Measurements from ENCODE around the gene ABI3BP. TPM values are rescaled to one million over a fixed set of nuclear protein-coding genes. Genes with fewer than 3 reads are reported as not detected.

The ABI3BP gene
- total RNA-seq, 5 donors from 2014 or later (not counting 1 experiment from before 2014, with no cell fraction given), result 0.18 to 0.66 (median 0.43) TPM; not detected in 2

DNA sequence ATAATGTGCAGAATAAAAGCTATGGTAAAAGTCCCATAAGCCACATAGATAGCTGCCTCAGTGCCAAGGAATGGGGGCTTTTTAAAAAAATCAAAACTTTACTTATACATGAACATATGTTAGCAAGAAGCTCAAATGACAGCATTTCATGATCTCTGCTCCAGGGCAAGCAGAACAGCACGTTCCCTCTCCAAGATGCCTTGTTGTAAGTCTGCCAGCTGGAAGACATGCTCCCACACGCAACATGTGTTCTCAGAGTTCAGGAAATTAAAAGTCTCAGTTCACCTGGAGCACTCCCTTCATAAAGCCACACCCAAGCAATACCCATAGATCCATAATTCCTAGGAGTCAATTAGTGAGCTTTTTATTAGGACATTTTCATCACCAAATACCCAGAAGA, 52.2 kb downstream of the ABI3BP start:
- Histone ChIP-seq H3K4me1 (ENCODE audit: control insufficient read depth in 1 of 2, extremely low read depth in 1 of 2, insufficient read depth in 2 of 2, low read length in 2 of 2) (no peaks in the 10 kb centered on the region), H3K27me3 (replicated peaks in 1 of 2; ENCODE audit: control insufficient read depth in 2 of 2, extremely low read depth in 1 of 2, insufficient read depth in 2 of 2, low read length in 1 of 2) (no peaks in the 10 kb centered on the region), H3K27ac (ENCODE audit: low read length) (no peak overlapping the region), H3K9me3 (no peaks in the 10 kb centered on the region), H3K4me3 (ENCODE audit: control insufficient read depth in 1 of 2, extremely low read depth in 1 of 2, low read length in 1 of 2) (no peak overlapping the region), H3K36me3 (ENCODE audit: control insufficient read depth in 2 of 2, extremely low read depth in 1 of 2, insufficient read depth in 1 of 2, low read length in 1 of 2) (no peaks in the 10 kb centered on the region)
- Mint-ChIP-seq H3K4me1 (no peaks in the 10 kb centered on the region), H3K27ac (no peak overlapping the region), H3K9me3 (no peaks in the 10 kb centered on the region), H3K4me3 (no peak overlapping the region), H3K36me3 (no peaks in the 10 kb centered on the region), H3K27me3 (peaks cover 6 to 26% of the 10 kb centered on the region in 2 donors)
- WGBS (ENCODE audit: insufficient coverage), result 60% methylated on average over 2 of the region's 2 CpGs
- DNase-seq (no peak), ATAC-seq (replicated peaks in 1 of 4) (no peak)
- CTCF ChIA-PET, result interaction anchor here in 1 of 2 donors (0.6 kb wide), 1 partner anchor 1288 kb away, joined by 3 read pairs; no protein-coding TSS in a partner anchor
- POLR2A ChIA-PET, result no interaction called here

- no peak overlapping the region for H3K27ac Mint-ChIP-seq
- ChIA-PET CTCF (no interaction called here), POLR2A (no interaction called here)
These were observed 56.3 kb downstream of the ABI3BP start for GRCh38 chr3:100936931-100937330.

GRCh38 chr3:100932491-100932890, 60.7 kb downstream of the ABI3BP start:
- no peaks in the 10 kb centered on the region for H3K36me3 Mint-ChIP-seq
- Histone ChIP-seq H3K4me3 (ENCODE audit: control insufficient read depth in 1 of 2, extremely low read depth in 1 of 2, low read length in 1 of 2) (no peak overlapping the region), H3K4me1 (ENCODE audit: control insufficient read depth in 1 of 2, extremely low read depth in 1 of 2, insufficient read depth in 2 of 2, low read length in 2 of 2) (no peaks in the 10 kb centered on the region), H3K27ac (ENCODE audit: low read length) (no peak overlapping the region), H3K36me3 (ENCODE audit: control insufficient read depth in 2 of 2, extremely low read depth in 1 of 2, insufficient read depth in 1 of 2, low read length in 1 of 2) (no peaks in the 10 kb centered on the region), H3K27me3 (replicated peaks in 1 of 2; ENCODE audit: control insufficient read depth in 2 of 2, extremely low read depth in 1 of 2, insufficient read depth in 2 of 2, low read length in 1 of 2) (no peaks in the 10 kb centered on the region), H3K9me3 (no peaks in the 10 kb centered on the region)
- DNase-seq (no peak), ATAC-seq (replicated peaks in 1 of 4) (no peak)
- no CpG with 5 or more reads among the region's 4 CpGs for WGBS (ENCODE audit: insufficient coverage)
- ChIA-PET POLR2A (no interaction called here), CTCF (no interaction called here)
- H3K9me3 Mint-ChIP-seq, result peaks cover 0 to 3% (median 0%) of the 10 kb centered on the region in 3 donors
- H3K27ac Mint-ChIP-seq, result no peak overlapping the region
- no peaks in the 10 kb centered on the region for H3K4me1 Mint-ChIP-seq
- no peak overlapping the region for H3K4me3 Mint-ChIP-seq
- peaks cover 4 to 6% of the 10 kb centered on the region in 2 donors for H3K27me3 Mint-ChIP-seq

More at GRCh38 chr3:100936931-100937330, 56.3 kb downstream of the ABI3BP start:
- H3K27me3 Mint-ChIP-seq, result peaks cover 3 to 17% of the 10 kb centered on the region in 2 donors
- no peak overlapping the region for H3K4me3 Mint-ChIP-seq
- ATAC-seq (replicated peaks in 1 of 4) (no peak), DNase-seq (no peak)
- no peaks in the 10 kb centered on the region for H3K9me3 ChIP-seq
- H3K9me3 Mint-ChIP-seq, result peaks cover 0 to 3% (median 0%) of the 10 kb centered on the region in 3 donors
- no peak overlapping the region for H3K27ac ChIP-seq (ENCODE audit: low read length)
- no CpG with 5 or more reads among the region's 1 CpG for WGBS (ENCODE audit: insufficient coverage)
- no peak overlapping the region for H3K4me3 ChIP-seq (ENCODE audit: control insufficient read depth in 1 of 2, extremely low read depth in 1 of 2, low read length in 1 of 2)
- H3K27me3 ChIP-seq (replicated peaks in 1 of 2; ENCODE audit: control insufficient read depth in 2 of 2, extremely low read depth in 1 of 2, insufficient read depth in 2 of 2, low read length in 1 of 2), result no peaks in the 10 kb centered on the region
- H3K36me3 Mint-ChIP-seq, result no peaks in the 10 kb centered on the region
- H3K4me1 Mint-ChIP-seq, result no peaks in the 10 kb centered on the region
- no peaks in the 10 kb centered on the region for H3K36me3 ChIP-seq (ENCODE audit: control insufficient read depth in 2 of 2, extremely low read depth in 1 of 2, insufficient read depth in 1 of 2, low read length in 1 of 2)
- no peaks in the 10 kb centered on the region for H3K4me1 ChIP-seq (ENCODE audit: control insufficient read depth in 1 of 2, extremely low read depth in 1 of 2, insufficient read depth in 2 of 2, low read length in 2 of 2)

DNA sequence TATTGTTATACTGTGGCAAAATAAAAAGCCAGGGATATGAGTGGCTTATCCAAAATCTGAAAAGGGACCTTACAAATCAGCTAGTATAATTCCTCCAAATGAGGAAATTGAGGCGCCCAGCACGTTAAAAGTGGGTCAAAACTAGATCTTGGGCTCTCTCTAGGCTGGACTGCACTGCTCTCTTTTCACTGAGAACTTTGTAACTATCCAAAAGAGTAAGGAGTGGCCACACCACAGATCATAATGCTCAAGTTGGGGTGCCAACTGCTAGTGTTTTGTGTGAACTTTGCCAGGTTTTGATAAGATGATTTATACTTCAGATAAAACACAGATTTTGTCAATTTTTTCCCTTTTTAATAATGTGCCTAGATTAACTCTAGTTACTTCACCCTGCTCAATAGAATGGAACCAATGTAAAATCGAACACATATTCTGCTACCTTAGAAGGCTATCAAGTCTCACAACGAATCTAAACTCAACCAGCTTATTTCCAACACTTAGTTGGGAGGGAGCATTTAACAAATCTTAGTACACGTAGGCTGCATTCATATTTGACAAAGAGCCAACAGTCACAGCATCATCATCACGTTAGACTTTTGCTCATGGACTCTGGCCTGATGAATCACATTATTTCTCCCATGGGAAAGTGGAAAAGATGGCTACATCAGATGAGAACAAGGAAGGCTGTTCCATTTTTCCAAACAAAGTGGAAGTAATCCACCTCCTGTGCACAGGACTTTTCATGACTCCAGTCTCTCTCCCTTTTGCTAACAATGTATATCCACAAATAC, 64.4 kb downstream of the ABI3BP start:
- Mint-ChIP-seq H3K27ac (no peak overlapping the region), H3K4me3 (no peak overlapping the region), H3K4me1 (no peaks in the 10 kb centered on the region), H3K9me3 (no peaks in the 10 kb centered on the region), H3K27me3 (peaks cover 2 to 5% of the 10 kb centered on the region in 2 donors), H3K36me3 (no peaks in the 10 kb centered on the region)
- H3K36me3 ChIP-seq (ENCODE audit: control insufficient read depth in 2 of 2, extremely low read depth in 1 of 2, insufficient read depth in 1 of 2, low read length in 1 of 2), result no peaks in the 10 kb centered on the region
- H3K27ac ChIP-seq (ENCODE audit: low read length), result no peak overlapping the region
- ChIA-PET CTCF (no interaction called here), POLR2A (no interaction called here)
- DNase-seq (no peak), ATAC-seq (replicated peaks in 1 of 4) (no peak)
- no peaks in the 10 kb centered on the region for H3K4me1 ChIP-seq (ENCODE audit: control insufficient read depth in 1 of 2, extremely low read depth in 1 of 2, insufficient read depth in 2 of 2, low read length in 2 of 2)
- no peak overlapping the region for H3K4me3 ChIP-seq (ENCODE audit: control insufficient read depth in 1 of 2, extremely low read depth in 1 of 2, low read length in 1 of 2)
- H3K9me3 ChIP-seq, result no peaks in the 10 kb centered on the region
- H3K27me3 ChIP-seq (replicated peaks in 1 of 2; ENCODE audit: control insufficient read depth in 2 of 2, extremely low read depth in 1 of 2, insufficient read depth in 2 of 2, low read length in 1 of 2), result no peaks in the 10 kb centered on the region
- 90% methylated on average over 2 of the region's 6 CpGs for WGBS (ENCODE audit: insufficient coverage)

DNA sequence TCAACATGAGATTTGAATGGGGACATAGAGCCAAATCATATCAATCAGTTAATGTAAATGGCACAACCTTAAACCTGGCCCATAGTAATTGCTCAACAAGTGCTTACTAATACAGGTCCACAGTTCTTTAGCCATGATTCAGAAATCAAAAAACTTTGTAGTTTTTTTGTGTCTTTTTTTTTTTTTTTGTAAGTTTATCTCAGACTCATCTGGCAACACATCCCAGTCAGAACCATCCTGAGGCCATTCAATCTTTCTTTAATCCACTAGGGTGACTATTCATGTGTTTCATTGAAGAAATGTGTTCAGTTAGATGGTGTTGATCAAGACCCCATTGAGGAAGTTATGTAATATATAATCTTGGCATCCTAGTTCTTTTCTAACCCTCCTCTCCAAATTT, 65.4 kb downstream of the ABI3BP start:
- H3K4me3 Mint-ChIP-seq, result no peak overlapping the region
- Histone ChIP-seq H3K4me3 (ENCODE audit: control insufficient read depth in 1 of 2, extremely low read depth in 1 of 2, low read length in 1 of 2) (no peak overlapping the region), H3K9me3 (no peaks in the 10 kb centered on the region), H3K36me3 (ENCODE audit: control insufficient read depth in 2 of 2, extremely low read depth in 1 of 2, insufficient read depth in 1 of 2, low read length in 1 of 2) (no peaks in the 10 kb centered on the region), H3K27me3 (replicated peaks in 1 of 2; ENCODE audit: control insufficient read depth in 2 of 2, extremely low read depth in 1 of 2, insufficient read depth in 2 of 2, low read length in 1 of 2) (no peaks in the 10 kb centered on the region), H3K4me1 (ENCODE audit: control insufficient read depth in 1 of 2, extremely low read depth in 1 of 2, insufficient read depth in 2 of 2, low read length in 2 of 2) (no peaks in the 10 kb centered on the region), H3K27ac (ENCODE audit: low read length) (no peak overlapping the region)
- DNase-seq, result no peak
- POLR2A ChIA-PET, result no interaction called here
- CTCF ChIA-PET, result no interaction called here
- ATAC-seq (replicated peaks in 1 of 4), result no peak
- H3K27me3 Mint-ChIP-seq, result peaks cover 4 to 8% of the 10 kb centered on the region in 2 donors
- H3K27ac Mint-ChIP-seq, result no peak overlapping the region
- H3K9me3 Mint-ChIP-seq, result no peaks in the 10 kb centered on the region
- no peaks in the 10 kb centered on the region for H3K4me1 Mint-ChIP-seq
- no peaks in the 10 kb centered on the region for H3K36me3 Mint-ChIP-seq

DNA sequence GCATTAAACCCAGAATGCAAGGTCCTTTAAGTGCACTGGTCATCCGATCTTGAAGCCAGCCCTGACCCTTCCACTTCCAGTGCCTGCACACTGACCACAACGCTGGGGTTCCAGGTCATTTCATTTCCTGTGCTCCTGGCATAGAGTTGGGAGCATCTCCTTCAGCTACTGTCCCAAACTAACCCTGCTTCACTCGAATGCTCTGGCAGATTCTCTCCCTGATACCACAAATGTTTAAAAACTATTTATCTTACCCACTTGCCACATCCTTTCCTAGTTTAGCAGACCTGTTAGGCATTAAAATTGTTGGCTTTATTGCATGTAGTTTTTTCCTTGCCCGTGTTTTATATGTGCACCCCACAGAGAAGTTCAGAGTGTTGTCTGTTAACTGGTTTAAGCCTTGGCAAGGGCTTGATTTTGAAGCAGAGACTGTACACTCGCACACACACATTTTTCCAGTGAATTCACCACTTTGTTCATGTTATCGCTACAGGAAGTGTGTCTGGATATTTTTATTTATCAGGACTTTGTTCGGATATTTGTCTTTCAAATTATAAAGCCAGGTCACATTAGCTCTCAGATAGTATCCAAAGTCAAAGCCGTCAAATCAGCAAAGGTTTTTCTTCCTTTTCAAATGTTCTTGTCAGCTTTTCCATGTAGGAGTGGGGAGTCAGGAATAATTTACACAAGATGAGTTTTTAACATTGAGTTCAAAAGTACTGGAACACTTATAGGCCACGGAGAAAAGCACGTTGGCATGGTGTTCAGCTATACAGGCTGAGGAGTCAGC, 77.3 kb downstream of the ABI3BP start:
- Histone ChIP-seq H3K4me1 (ENCODE audit: control insufficient read depth in 1 of 2, extremely low read depth in 1 of 2, insufficient read depth in 2 of 2, low read length in 2 of 2) (no peaks in the 10 kb centered on the region), H3K27ac (ENCODE audit: low read length) (no peak overlapping the region), H3K4me3 (ENCODE audit: control insufficient read depth in 1 of 2, extremely low read depth in 1 of 2, low read length in 1 of 2) (no peak overlapping the region), H3K9me3 (no peaks in the 10 kb centered on the region), H3K36me3 (ENCODE audit: control insufficient read depth in 2 of 2, extremely low read depth in 1 of 2, insufficient read depth in 1 of 2, low read length in 1 of 2) (no peaks in the 10 kb centered on the region), H3K27me3 (replicated peaks in 1 of 2; ENCODE audit: control insufficient read depth in 2 of 2, extremely low read depth in 1 of 2, insufficient read depth in 2 of 2, low read length in 1 of 2) (no peaks in the 10 kb centered on the region)
- ATAC-seq (replicated peaks in 1 of 4) (no peak), DNase-seq (no peak)
- H3K36me3 Mint-ChIP-seq, result no peaks in the 10 kb centered on the region
- CTCF ChIA-PET, result no interaction called here
- no peak overlapping the region for H3K4me3 Mint-ChIP-seq
- peaks cover 3 to 4% of the 10 kb centered on the region in 2 donors for H3K27me3 Mint-ChIP-seq
- H3K4me1 Mint-ChIP-seq, result no peaks in the 10 kb centered on the region
- WGBS (ENCODE audit: insufficient coverage), result 69% methylated on average over 2 of the region's 10 CpGs
- no peak overlapping the region for H3K27ac Mint-ChIP-seq
- POLR2A ChIA-PET, result no interaction called here
- no peaks in the 10 kb centered on the region for H3K9me3 Mint-ChIP-seq
